ENCODE measurements around the gene ADNP2. TPM values are rescaled to one million over a fixed set of nuclear protein-coding genes. Genes with fewer than 3 reads are reported as not detected.

ADNP2 gene
- total and polyA plus RNA-seq, 11 donors: 3.0 to 13.1 (median 8.8) TPM

- no peak for DNase-seq
- ATAC-seq: no peak
- H3K27me3 ChIP-seq: no peaks in the 10 kb centered on the region
- WGBS, 4 donors: 84 to 91% (median 85%) methylated on average over 13 of the region's 13 CpGs
- peaks cover 0 to 23% (median 7%) of the 10 kb centered on the region in 12 donors for H3K4me1 ChIP-seq
- H3K36me3 ChIP-seq: no peaks in the 10 kb centered on the region
- no peak overlapping the region for H3K4me3 ChIP-seq
- TF ChIP-seq, protein P1, sequence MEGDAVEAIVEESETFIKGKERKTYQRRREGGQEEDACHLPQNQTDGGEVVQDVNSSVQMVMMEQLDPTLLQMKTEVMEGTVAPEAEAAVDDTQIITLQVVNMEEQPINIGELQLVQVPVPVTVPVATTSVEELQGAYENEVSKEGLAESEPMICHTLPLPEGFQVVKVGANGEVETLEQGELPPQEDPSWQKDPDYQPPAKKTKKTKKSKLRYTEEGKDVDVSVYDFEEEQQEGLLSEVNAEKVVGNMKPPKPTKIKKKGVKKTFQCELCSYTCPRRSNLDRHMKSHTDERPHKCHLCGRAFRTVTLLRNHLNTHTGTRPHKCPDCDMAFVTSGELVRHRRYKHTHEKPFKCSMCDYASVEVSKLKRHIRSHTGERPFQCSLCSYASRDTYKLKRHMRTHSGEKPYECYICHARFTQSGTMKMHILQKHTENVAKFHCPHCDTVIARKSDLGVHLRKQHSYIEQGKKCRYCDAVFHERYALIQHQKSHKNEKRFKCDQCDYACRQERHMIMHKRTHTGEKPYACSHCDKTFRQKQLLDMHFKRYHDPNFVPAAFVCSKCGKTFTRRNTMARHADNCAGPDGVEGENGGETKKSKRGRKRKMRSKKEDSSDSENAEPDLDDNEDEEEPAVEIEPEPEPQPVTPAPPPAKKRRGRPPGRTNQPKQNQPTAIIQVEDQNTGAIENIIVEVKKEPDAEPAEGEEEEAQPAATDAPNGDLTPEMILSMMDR (IDR thresholded peaks at IDR 0.05): no peak
- no peak for TF ChIP-seq POLR2A (IDR thresholded peaks at IDR 0.05)
- no peak overlapping the region for H3K27ac ChIP-seq
- intact Hi-C loops (cut with DNase I): loop anchor here in 4 of 10 donors (5.0 to 10.0 kb wide), 4 partner anchors 68 to 1038 kb away; partner anchors contain the start of genes ATP9B (in 1 of the 4), RBFA (in 1 of the 4) and SLC66A2 (in 1 of the 4)
- H3K9me3 ChIP-seq: no peaks in the 10 kb centered on the region
These were observed 3.5 kb upstream of the ADNP2 start for GRCh38 chr18:80105369-80106167.

DNA sequence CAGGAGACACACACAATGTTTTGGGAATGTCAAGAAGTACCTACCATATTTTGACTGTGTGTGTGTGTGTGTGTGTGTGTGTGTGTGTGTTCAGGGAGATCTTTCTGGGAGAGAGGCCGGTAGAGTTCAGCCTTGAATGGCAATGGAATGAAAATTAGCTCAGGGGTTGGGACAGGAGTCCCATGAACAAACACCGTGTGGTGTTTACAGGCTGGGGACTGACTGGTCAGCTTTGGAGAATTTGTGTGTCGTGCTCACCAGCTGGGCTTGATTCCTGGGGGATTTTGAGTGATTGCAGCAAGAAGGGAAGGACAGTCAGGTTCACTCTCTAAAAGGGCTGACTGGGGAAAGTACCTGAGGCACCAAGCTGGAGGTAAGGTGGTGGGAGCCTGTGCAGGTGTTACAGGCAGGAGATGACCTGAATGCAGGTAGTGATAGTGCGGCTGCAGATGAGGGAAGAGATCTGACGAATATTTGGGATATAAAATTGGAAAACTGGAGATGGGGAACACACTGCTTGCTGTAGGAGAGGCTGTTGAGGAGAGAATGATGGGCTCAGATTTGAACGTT lies 2.5 kb upstream of the ADNP2 start:
- intact Hi-C loops (cut with DNase I): loop anchor here in 4 of 10 donors (5.0 to 10.0 kb wide), 4 partner anchors 69 to 1039 kb away; partner anchors contain the start of genes ATP9B (in 1 of the 4), RBFA (in 1 of the 4) and SLC66A2 (in 1 of the 4)
- H3K36me3 ChIP-seq: no peaks in the 10 kb centered on the region
- peaks cover 0 to 29% (median 14%) of the 10 kb centered on the region in 12 donors for H3K4me1 ChIP-seq
- no peaks in the 10 kb centered on the region for H3K9me3 ChIP-seq
- no peak overlapping the region for H3K27ac ChIP-seq
- ATAC-seq (no peak), DNase-seq (no peak)
- TF ChIP-seq, protein P1 (IDR thresholded peaks at IDR 0.05): no peak
- no peak for TF ChIP-seq POLR2A (IDR thresholded peaks at IDR 0.05)
- H3K27me3 ChIP-seq: no peaks in the 10 kb centered on the region
- no peak overlapping the region for H3K4me3 ChIP-seq
- WGBS, 4 donors: 48 to 58% (median 55%) methylated on average over 5 to 6 of the region's 6 CpGs

GRCh38 chr18:80107426-80107825 lies 1.6 kb upstream of the ADNP2 start:
- intact Hi-C loops (cut with DNase I): loop anchor here in 4 of 10 donors (5.0 to 10.0 kb wide), 4 partner anchors 70 to 1040 kb away; partner anchors contain the start of genes ATP9B (in 1 of the 4), RBFA (in 1 of the 4) and SLC66A2 (in 1 of the 4)
- no peak for TF ChIP-seq POLR2A (IDR thresholded peaks at IDR 0.05)
- TF ChIP-seq, protein P1 (IDR thresholded peaks at IDR 0.05): no peak
- DNase-seq (no peak), ATAC-seq (no peak)
- no peak overlapping the region for H3K4me3 ChIP-seq
- 59 to 63% (median 62%) methylated on average over 10 of the region's 10 CpGs for WGBS, 4 donors
- H3K4me1 ChIP-seq: peaks cover 0 to 33% (median 15%) of the 10 kb centered on the region in 12 donors
- no peaks in the 10 kb centered on the region for H3K36me3 ChIP-seq
- peak overlapping the region in 1 of 12 donors; percentile 90 for H3K27ac ChIP-seq
- no peaks in the 10 kb centered on the region for H3K27me3 ChIP-seq
- no peaks in the 10 kb centered on the region for H3K9me3 ChIP-seq

GRCh38 chr18:80108121-80108536 lies 933 bp upstream of the ADNP2 start:
- ATAC-seq (peak in 1 of 4 donors; percentile 5), DNase-seq (peak in 1 of 5 donors; percentile 15)
- peaks cover 0 to 33% (median 21%) of the 10 kb centered on the region in 12 donors for H3K4me1 ChIP-seq
- no peaks in the 10 kb centered on the region for H3K27me3 ChIP-seq
- TF ChIP-seq POLR2A (IDR thresholded peaks at IDR 0.05): no peak
- TF ChIP-seq, protein P1 (IDR thresholded peaks at IDR 0.05): no peak
- no peaks in the 10 kb centered on the region for H3K36me3 ChIP-seq
- H3K27ac ChIP-seq: peak overlapping the region in 7 of 12 donors; percentile 77 to 95 (median 87)
- intact Hi-C loops (cut with DNase I): loop anchor here in 5 of 10 donors (2.0 to 10.0 kb wide), 5 partner anchors 71 to 1041 kb away; partner anchors contain the start of genes RBFA (in 2 of the 5), ATP9B (in 1 of the 5) and SLC66A2 (in 1 of the 5)
- no peaks in the 10 kb centered on the region for H3K9me3 ChIP-seq
- H3K4me3 ChIP-seq: no peak overlapping the region
- WGBS, 4 donors: 91 to 94% (median 92%) methylated on average over 22 to 23 of the region's 23 CpGs

Data from heart left ventricle (tissue), 16 donors.